Mucosa of rectum (tissue), 2 donors: ENCODE results near the gene TMIGD3.
A peak's percentile ranks its signal among the peaks of the same experiment; 100 is the strongest.

Experiments used
- H3K27ac ChIP-seq, 2 donors: one replicate each; pipeline ENCODE4 v1.7.0; 2013; ENCODE audit warnings: inconsistent platforms in 2 of 2, low read depth in 2 of 2, low read length in 2 of 2
- H3K27me3 ChIP-seq, 2 donors: one replicate each; pipeline ENCODE4 v1.7.0; 2013; ENCODE audit warnings: low read length in 2 of 2; ENCODE audit not compliant: control insufficient read depth in 2 of 2, insufficient read depth in 2 of 2
- H3K36me3 ChIP-seq, 2 donors: one replicate each; pipeline ENCODE4 v1.7.0; 2013; ENCODE audit warnings: low read length in 2 of 2; ENCODE audit not compliant: control insufficient read depth in 2 of 2, insufficient read depth in 2 of 2
- H3K4me1 ChIP-seq, 2 donors: one replicate each; pipeline ENCODE4 v1.7.0; 2013; ENCODE audit warnings: low read length in 2 of 2, mild to moderate bottlenecking in 1 of 2; ENCODE audit not compliant: control insufficient read depth in 2 of 2, insufficient read depth in 2 of 2
- H3K4me3 ChIP-seq, 2 donors: one replicate each; pipeline ENCODE4 v1.7.0; 2013; ENCODE audit warnings: low read length in 2 of 2
- H3K9ac ChIP-seq, 2 donors: one replicate each; pipeline ENCODE4 v1.7.0; 2013; ENCODE audit warnings: low read length in 2 of 2, low read depth in 1 of 2, mild to moderate bottlenecking in 1 of 2
- H3K9me3 ChIP-seq, 2 donors: one replicate each; pipeline ENCODE4 v1.7.0; 2013; ENCODE audit warnings: low read length in 2 of 2; ENCODE audit not compliant: control insufficient read depth in 2 of 2
- donor health status: healthy.
- donor health status: Normal muscosa, but diverticular disease.

Gene TMIGD3

DNA sequence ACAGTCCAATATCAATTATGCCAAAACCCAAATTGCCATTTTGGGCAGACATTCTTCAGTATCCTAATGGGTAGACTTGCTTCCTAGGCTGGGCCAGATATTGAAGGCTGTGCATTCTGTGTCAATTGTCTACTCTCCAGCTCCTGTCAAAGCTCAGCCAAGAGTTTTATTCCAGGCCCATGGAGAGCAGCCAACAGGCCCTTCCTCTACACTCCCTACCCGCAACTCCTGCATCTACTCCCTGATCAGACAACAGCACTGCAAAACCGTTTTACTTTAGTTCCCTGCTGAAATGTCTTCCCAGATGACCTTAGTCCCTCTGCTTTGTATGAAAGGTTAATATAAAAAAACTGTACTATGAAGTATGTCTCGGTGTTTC lies 6.6 kb upstream of the TMIGD3 start:
- Histone ChIP-seq H3K36me3 (no peaks in the 10 kb centered on the region), H3K9ac (no peak overlapping the region), H3K27ac (no peak overlapping the region), H3K4me3 (no peak overlapping the region), H3K9me3 (no peaks in the 10 kb centered on the region), H3K4me1 (peaks cover 30% of the 10 kb centered on the region in 2 donors), H3K27me3 (no peaks in the 10 kb centered on the region)

- H3K4me3 ChIP-seq, result peak overlapping the region; percentile 65 to 77
- no peaks in the 10 kb centered on the region for H3K36me3 ChIP-seq
- H3K9ac ChIP-seq, result peak overlapping the region; percentile 79 to 84
- H3K4me1 ChIP-seq, result peaks cover 32 to 33% of the 10 kb centered on the region in 2 donors
- H3K27me3 ChIP-seq, result no peaks in the 10 kb centered on the region
- H3K9me3 ChIP-seq, result no peaks in the 10 kb centered on the region
- peak overlapping the region; percentile 96 to 99 for H3K27ac ChIP-seq
Observed at GRCh38 chr1:111507411-111508201, 4.2 kb upstream of the TMIGD3 start.

DNA sequence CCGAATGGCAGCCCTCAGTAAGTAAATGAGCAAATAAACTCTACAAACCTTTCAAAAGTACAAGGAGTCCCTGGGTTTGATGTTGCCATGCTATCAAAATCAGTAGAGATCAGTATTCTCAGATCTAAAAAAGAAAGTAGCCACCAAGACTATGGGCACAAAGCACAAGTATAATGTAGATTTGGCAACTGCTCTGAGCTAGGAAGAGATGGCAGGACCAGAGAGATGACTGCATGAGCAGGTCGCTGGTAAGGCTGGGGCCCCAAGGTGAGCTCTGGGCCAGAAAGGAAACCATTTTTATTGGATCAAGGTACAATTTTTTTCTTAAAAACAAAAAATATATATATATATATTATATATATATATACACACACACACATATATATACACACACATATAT lies 3.1 kb upstream of the TMIGD3 start:
- H3K27ac ChIP-seq, result peak overlapping the region; percentile 44 to 56
- H3K9me3 ChIP-seq, result no peaks in the 10 kb centered on the region
- no peaks in the 10 kb centered on the region for H3K27me3 ChIP-seq
- H3K4me1 ChIP-seq, result peaks cover 32 to 33% of the 10 kb centered on the region in 2 donors
- no peaks in the 10 kb centered on the region for H3K36me3 ChIP-seq
- H3K4me3 ChIP-seq, result no peak overlapping the region
- H3K9ac ChIP-seq, result peak overlapping the region in 1 of 2 donors; percentile 14

GRCh38 chr1:111505641-111506119 lies 2.2 kb upstream of the TMIGD3 start:
- Histone ChIP-seq H3K9ac (no peak overlapping the region), H3K4me3 (peak overlapping the region in 1 of 2 donors; percentile 16), H3K36me3 (no peaks in the 10 kb centered on the region), H3K9me3 (no peaks in the 10 kb centered on the region), H3K27ac (peak overlapping the region; percentile 44 to 56), H3K4me1 (peaks cover 32 to 33% of the 10 kb centered on the region in 2 donors), H3K27me3 (no peaks in the 10 kb centered on the region)

- H3K9ac ChIP-seq, result no peak overlapping the region
- H3K27ac ChIP-seq, result peak overlapping the region; percentile 15 to 52
- no peaks in the 10 kb centered on the region for H3K36me3 ChIP-seq
- no peak overlapping the region for H3K4me3 ChIP-seq
- peaks cover 24 to 32% of the 10 kb centered on the region in 2 donors for H3K4me1 ChIP-seq
- H3K27me3 ChIP-seq, result no peaks in the 10 kb centered on the region
- H3K9me3 ChIP-seq, result no peaks in the 10 kb centered on the region
Observed at GRCh38 chr1:111504097-111504496, 664 bp upstream of the TMIGD3 start.

- H3K27me3 ChIP-seq, result no peaks in the 10 kb centered on the region
- H3K9ac ChIP-seq, result no peak overlapping the region
- H3K9me3 ChIP-seq, result no peaks in the 10 kb centered on the region
- peak overlapping the region in 1 of 2 donors; percentile 8 for H3K4me3 ChIP-seq
- peaks cover 9 to 13% of the 10 kb centered on the region in 2 donors for H3K4me1 ChIP-seq
- no peaks in the 10 kb centered on the region for H3K36me3 ChIP-seq
- H3K27ac ChIP-seq, result no peak overlapping the region
Observed at GRCh38 chr1:111501645-111502044, 1.8 kb downstream of the TMIGD3 start.

DNA sequence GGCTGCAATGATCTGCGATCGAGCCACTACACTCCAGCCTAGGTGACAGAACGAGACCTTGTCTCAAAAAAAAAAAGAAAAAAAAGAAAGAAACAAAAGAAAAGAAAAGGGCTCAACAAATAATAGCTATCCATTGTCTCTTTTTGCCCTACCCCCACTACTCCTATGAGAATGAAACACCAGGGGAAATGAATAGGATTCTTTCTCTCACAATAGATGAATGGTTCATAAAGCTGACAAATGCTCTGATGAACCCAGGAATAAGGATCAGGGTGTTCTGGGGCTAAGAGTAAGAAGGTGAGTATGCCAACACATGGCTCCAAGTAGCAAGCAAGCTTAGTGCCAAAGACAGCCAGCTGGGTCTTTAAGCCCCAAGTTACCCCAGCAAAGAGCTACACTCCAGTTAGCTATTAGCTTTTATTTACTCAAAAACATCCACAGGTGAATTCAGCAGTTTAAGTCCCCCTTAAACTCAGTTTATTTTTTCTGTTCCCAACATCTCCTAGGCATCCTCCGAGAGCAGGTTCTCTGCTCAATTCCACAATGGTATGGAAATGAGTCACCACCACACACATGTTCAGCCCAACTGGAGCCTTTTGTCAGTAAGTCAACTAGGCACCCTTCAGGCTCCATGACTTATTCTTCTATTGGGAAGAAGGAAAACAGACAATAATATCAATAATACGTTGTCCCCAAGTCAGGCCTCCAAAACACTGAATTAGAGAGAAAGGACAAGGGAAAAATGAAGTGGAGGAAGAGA lies 4.2 kb downstream of the TMIGD3 start:
- Histone ChIP-seq H3K36me3 (no peaks in the 10 kb centered on the region), H3K9me3 (no peaks in the 10 kb centered on the region), H3K27me3 (no peaks in the 10 kb centered on the region), H3K4me1 (peaks cover 2 to 3% of the 10 kb centered on the region in 2 donors), H3K4me3 (no peak overlapping the region), H3K9ac (no peak overlapping the region), H3K27ac (no peak overlapping the region)

- no peaks in the 10 kb centered on the region for H3K36me3 ChIP-seq
- H3K4me1 ChIP-seq, result no peaks in the 10 kb centered on the region
- H3K4me3 ChIP-seq, result no peak overlapping the region
- H3K27me3 ChIP-seq, result no peaks in the 10 kb centered on the region
- no peak overlapping the region for H3K27ac ChIP-seq
- no peaks in the 10 kb centered on the region for H3K9me3 ChIP-seq
- no peak overlapping the region for H3K9ac ChIP-seq
Observed at GRCh38 chr1:111497592-111497991, 5.8 kb downstream of the TMIGD3 start.

GRCh38 chr1:111496398-111496797 lies 7.0 kb downstream of the TMIGD3 start:
- no peaks in the 10 kb centered on the region for H3K27me3 ChIP-seq
- H3K4me1 ChIP-seq, result no peaks in the 10 kb centered on the region
- H3K9me3 ChIP-seq, result no peaks in the 10 kb centered on the region
- no peak overlapping the region for H3K27ac ChIP-seq
- no peak overlapping the region for H3K9ac ChIP-seq
- H3K36me3 ChIP-seq, result no peaks in the 10 kb centered on the region
- no peak overlapping the region for H3K4me3 ChIP-seq

- Histone ChIP-seq H3K27me3 (no peaks in the 10 kb centered on the region), H3K36me3 (no peaks in the 10 kb centered on the region), H3K27ac (peak overlapping the region; percentile 28 to 48), H3K4me3 (no peak overlapping the region), H3K9ac (no peak overlapping the region), H3K4me1 (no peaks in the 10 kb centered on the region), H3K9me3 (no peaks in the 10 kb centered on the region)
Observed at GRCh38 chr1:111491070-111491469, 12.4 kb downstream of the TMIGD3 start.
